HepG2 (cell line): ENCODE measurements around the gene TBRG1. TPM values are rescaled to one million over a fixed set of nuclear protein-coding genes. Genes with fewer than 3 reads are reported as not detected.

ENCODE experiments used
- ATAC-seq: fragments of 200-7000 bp; cut with Tn5 transposase; 3 replicates; pipeline ENCODE4 v1.9.1; 2020; ENCODE audit warnings: mild to moderate bottlenecking, moderate library complexity
- BruUV-seq: library from RNA; stranded (reverse); fragments of 400-500 nt; replicated peaks from 2 replicates; lab custom pipeline; 2021; lab: Mats Ljungman, UMichigan
- CTCF ChIA-PET: fragments of 300-600 bp; formaldehyde crosslinking; extraction: SDS; loops from one replicate; lab custom pipeline; 2021; ENCODE audit warnings: low total read pairs, inconsistent platforms, low intra/inter-chr PET ratio; lab: Yijun Ruan, JAX
- POLR2A ChIA-PET: fragments of 350-600 bp; sonication (Branson Sonifier 250); formaldehyde crosslinking; loops from one replicate; lab custom pipeline; 2020; ENCODE audit warnings: antibody characterized with exemption, inconsistent platforms; lab: Yijun Ruan, JAX
- DNase-seq: peaks from one replicate; pipeline ENCODE4 v3.0.0-alpha.2; 2015; ENCODE audit warnings: low spot score
- FAIRE-seq: peaks from 3 replicates; lab custom pipeline; 2011; peaks lifted over from hg19 to GRCh38; lab: Jason Lieb, UNC
- H2AFZ ChIP-seq: one replicate; pipeline ENCODE4 v1.6.1; 2011; ENCODE audit warnings: low read length, inconsistent platforms
- H3K27ac ChIP-seq: fragments of 300-600 bp; 3 replicates; pipeline ENCODE4 v1.8.0; 2011; ENCODE audit warnings: mixed run types, mild to moderate bottlenecking, mixed read lengths, low read length, inconsistent platforms; ENCODE audit not compliant: insufficient read depth; ENCODE audit errors: extremely low read length
- H3K27me3 ChIP-seq, 2 experiments: fragments of 200-600 bp in 1 of 2; 2 replicates in 1 of 2; 3 replicates in 1 of 2; pipeline versions ENCODE4 v1.6.0 to v1.8.0; 2011; ENCODE audit warnings: low read length in 2 of 2, mild to moderate bottlenecking in 2 of 2, moderate library complexity in 2 of 2, inconsistent platforms in 1 of 2; ENCODE audit not compliant: insufficient read depth in 2 of 2, control insufficient read depth in 1 of 2
- H3K36me3 ChIP-seq, 2 experiments: fragments of 200-600 bp in 1 of 2; replicated peaks in 1 of 2; 2 replicates in 1 of 2; 3 replicates in 1 of 2; pipeline versions ENCODE4 v1.5.1 to v1.8.0; 2011; ENCODE audit warnings: low read length in 2 of 2, inconsistent platforms in 1 of 2; ENCODE audit not compliant: insufficient read depth in 2 of 2, control insufficient read depth in 1 of 2
- H3K4me1 ChIP-seq: 2 replicates; pipeline ENCODE4 v1.5.1; 2012; ENCODE audit warnings: low read length, inconsistent platforms; ENCODE audit not compliant: insufficient read depth
- H3K4me2 ChIP-seq: 2 replicates; pipeline ENCODE4 v1.6.0; 2011; ENCODE audit warnings: low read depth, low read length, inconsistent platforms
- H3K4me3 ChIP-seq, 3 experiments: fragments of 200-600 bp in 1 of 3; sonication (generic), shearing (Covaris generic) in 1 of 3; replicated peaks in 1 of 3; 2 replicates each; pipeline ENCODE4 v1.5.1; 2011 to 2016; ENCODE audit warnings: low read length in 3 of 3, inconsistent platforms in 2 of 3, low read depth in 2 of 3, mild to moderate bottlenecking in 2 of 3, control low read depth in 1 of 3, mixed read lengths in 1 of 3; ENCODE audit not compliant: insufficient read depth in 1 of 3
- H3K79me2 ChIP-seq: one replicate; pipeline ENCODE4 v1.6.1; 2011; ENCODE audit warnings: low read length, inconsistent platforms; ENCODE audit not compliant: insufficient read depth
- H3K9ac ChIP-seq: 2 replicates; pipeline ENCODE4 v1.6.0; 2011; ENCODE audit warnings: mild to moderate bottlenecking, low read depth, low read length, inconsistent platforms; ENCODE audit not compliant: insufficient read depth
- H3K9me3 ChIP-seq: 2 replicates; pipeline ENCODE4 v1.5.1; 2012; ENCODE audit warnings: mild to moderate bottlenecking, low read length
- H4K20me1 ChIP-seq: 2 replicates; pipeline ENCODE4 v1.6.0; 2011; ENCODE audit warnings: inconsistent platforms, mild to moderate bottlenecking, low read length, moderate library complexity; ENCODE audit not compliant: insufficient read depth
- FOXJ3 ChIP-seq: sonication (generic); formaldehyde crosslinking; IDR thresholded peaks from 2 replicates; pipeline ENCODE4 v1.4.0; 2020; ENCODE audit warnings: missing genetic modification reagents, mild to moderate bottlenecking, borderline replicate concordance
- FOXK1 ChIP-seq: sonication (generic); formaldehyde crosslinking; IDR thresholded peaks from 2 replicates; pipeline ENCODE4 v1.4.0; 2020; ENCODE audit warnings: low read depth, missing genetic modification reagents, borderline replicate concordance
- NR2C2 ChIP-seq: sonication (generic); formaldehyde crosslinking; IDR thresholded peaks from 2 replicates; pipeline ENCODE4 v1.4.0; 2020; ENCODE audit warnings: missing genetic modification reagents, mild to moderate bottlenecking, moderate library complexity, borderline replicate concordance
- RXRA ChIP-seq: sonication (generic); formaldehyde crosslinking; IDR thresholded peaks from 2 replicates; pipeline ENCODE4 v1.5.1; 2020; ENCODE audit warnings: missing genetic modification reagents
- SAP130 ChIP-seq: IDR thresholded peaks from 2 replicates; pipeline ENCODE4 v1.6.1; 2016; ENCODE audit warnings: low read depth
- SSRP1 ChIP-seq: IDR thresholded peaks from 2 replicates; pipeline ENCODE4 v1.6.1; 2016; ENCODE audit warnings: control low read depth
- TAF15 ChIP-seq: fragments of 200-400 bp; formaldehyde crosslinking; IDR thresholded peaks from one replicate; pipeline ENCODE4 v1.6.1; 2018; ENCODE audit warnings: mild to moderate bottlenecking, low read depth, low read length; ENCODE audit not compliant: poor library complexity, severe bottlenecking
- ZKSCAN5 ChIP-seq: sonication (generic); formaldehyde crosslinking; IDR thresholded peaks from 2 replicates; pipeline ENCODE4 v1.5.1; 2020; ENCODE audit warnings: mild to moderate bottlenecking, missing genetic modification reagents
- ZMYM4 ChIP-seq: sonication (generic); formaldehyde crosslinking; IDR thresholded peaks from 2 replicates; pipeline ENCODE4 v1.8.1; 2023; ENCODE audit warnings: mild to moderate bottlenecking, missing genetic modification reagents
- ZNF205 ChIP-seq: IDR thresholded peaks from 2 replicates; pipeline ENCODE4 v1.6.1; 2018; ENCODE audit warnings: missing biosample characterization, missing genetic modification reagents
- WGBS: methylation state at CpG from one replicate; pipeline ENCODE4 v1.1.6; 2017; ENCODE audit warnings: low lambda C conversion rate; 5-methylcytosine and 5-hydroxymethylcytosine counted together
- in situ Hi-C: cut with HindIII; loops from 2 replicates; pipeline ENCODE4 v1.10.0; 2017; ENCODE audit warnings: low pct_unique_long_range_greater_than_20kb; ENCODE audit not compliant: extremely low pct_ligation_motif_present
- intact Hi-C: fragments of 100-400 bp; cut with micrococcal nuclease; formaldehyde crosslinking; loops from one replicate; pipeline ENCODE4 v1.10.0; 2022; ENCODE audit not compliant: unreplicated experiment
- polyA plus RNA-seq, 8 experiments: library from polyadenylated mRNA; depleted of rRNA in 3 of 8; stranded (reverse) in 7 of 8; unstranded in 1 of 8; fragments of >200 nt; fragmentation: Illumina TruSeq in 4 of 8; extraction: Trizol in 4 of 8; gene quantifications; 2 replicates each; pipeline versions ENCODE4 v1.2.1 to v1.2.3, GENCODE V29; 2011 to 2016; ENCODE audit warnings: low read depth in 4 of 8, missing spikeins in 1 of 8, mixed read lengths in 1 of 8; ENCODE audit not compliant: insufficient read depth in 1 of 8
- total RNA-seq, 5 experiments: library from RNA; depleted of rRNA; stranded (reverse); fragments of >200 nt; fragmentation: Illumina TruSeq; extraction: Trizol; gene quantifications; 2 replicates each; pipeline ENCODE4 v1.2.3, GENCODE V29; 2016; ENCODE audit warnings: low read depth in 1 of 5
- TF ChIP-seq, protein P1 (sequence below): sonication (generic); formaldehyde crosslinking; IDR thresholded peaks from 2 replicates; pipeline ENCODE4 v1.4.0; 2020; ENCODE audit warnings: mild to moderate bottlenecking, missing genetic modification reagents

Gene TBRG1
- total and polyA plus RNA-seq, 2 of the 13 experiments (the other 11 are each of a cell fraction or from before 2014, with no cell fraction given): 21.7 to 25.6 TPM

DNA sequence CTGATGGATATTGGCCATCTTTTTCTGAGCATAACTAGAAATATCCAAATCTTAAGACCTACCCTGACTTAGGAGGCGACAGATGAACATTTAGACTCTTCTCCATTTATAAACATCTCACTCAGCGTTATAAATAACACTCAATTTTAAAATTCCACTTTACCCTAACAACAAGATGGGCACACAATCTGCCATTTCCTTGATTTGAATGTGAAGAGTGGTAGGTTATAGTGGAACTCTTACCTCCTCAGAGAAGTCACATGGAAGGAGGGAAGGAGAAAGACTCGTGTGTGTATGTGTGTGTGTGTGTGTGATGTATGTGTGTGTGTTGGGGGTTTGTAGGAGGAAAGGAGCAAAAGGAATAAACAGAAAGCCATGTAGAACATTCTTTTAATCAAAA, 35.8 kb downstream of the TBRG1 start:
- no TSS peak for BruUV-seq
- intact Hi-C loops: no loop called here
- 89% methylated on average over 3 of the region's 3 CpGs for WGBS

More for the DNA sequence above, 35.8 kb downstream of the TBRG1 start:
- Histone ChIP-seq H3K4me2 (no peak overlapping the region), H3K4me3 (no peak overlapping the region), H3K27ac (no peak overlapping the region), H3K27me3 (no peaks in the 10 kb centered on the region), H3K4me1 (no peaks in the 10 kb centered on the region), H3K79me2 (no peaks in the 10 kb centered on the region), H3K36me3 (no peaks in the 10 kb centered on the region), H3K9ac (no peak overlapping the region), H2AFZ (no peak overlapping the region), H4K20me1 (no peaks in the 10 kb centered on the region), H3K9me3 (no peaks in the 10 kb centered on the region)
- POLR2A ChIA-PET: no interaction called here
- CTCF ChIA-PET: no interaction called here
- FAIRE-seq (no peak), DNase-seq (no peak), ATAC-seq (no peak)
- in situ Hi-C loops: no loop called here
- no peak for TF ChIP-seq SAP130 (CRISPR knock-in tag)
- TF ChIP-seq FOXK1: no peak
- TF ChIP-seq SSRP1: no peak
- TF ChIP-seq TAF15: no peak
- TF ChIP-seq, protein P1, sequence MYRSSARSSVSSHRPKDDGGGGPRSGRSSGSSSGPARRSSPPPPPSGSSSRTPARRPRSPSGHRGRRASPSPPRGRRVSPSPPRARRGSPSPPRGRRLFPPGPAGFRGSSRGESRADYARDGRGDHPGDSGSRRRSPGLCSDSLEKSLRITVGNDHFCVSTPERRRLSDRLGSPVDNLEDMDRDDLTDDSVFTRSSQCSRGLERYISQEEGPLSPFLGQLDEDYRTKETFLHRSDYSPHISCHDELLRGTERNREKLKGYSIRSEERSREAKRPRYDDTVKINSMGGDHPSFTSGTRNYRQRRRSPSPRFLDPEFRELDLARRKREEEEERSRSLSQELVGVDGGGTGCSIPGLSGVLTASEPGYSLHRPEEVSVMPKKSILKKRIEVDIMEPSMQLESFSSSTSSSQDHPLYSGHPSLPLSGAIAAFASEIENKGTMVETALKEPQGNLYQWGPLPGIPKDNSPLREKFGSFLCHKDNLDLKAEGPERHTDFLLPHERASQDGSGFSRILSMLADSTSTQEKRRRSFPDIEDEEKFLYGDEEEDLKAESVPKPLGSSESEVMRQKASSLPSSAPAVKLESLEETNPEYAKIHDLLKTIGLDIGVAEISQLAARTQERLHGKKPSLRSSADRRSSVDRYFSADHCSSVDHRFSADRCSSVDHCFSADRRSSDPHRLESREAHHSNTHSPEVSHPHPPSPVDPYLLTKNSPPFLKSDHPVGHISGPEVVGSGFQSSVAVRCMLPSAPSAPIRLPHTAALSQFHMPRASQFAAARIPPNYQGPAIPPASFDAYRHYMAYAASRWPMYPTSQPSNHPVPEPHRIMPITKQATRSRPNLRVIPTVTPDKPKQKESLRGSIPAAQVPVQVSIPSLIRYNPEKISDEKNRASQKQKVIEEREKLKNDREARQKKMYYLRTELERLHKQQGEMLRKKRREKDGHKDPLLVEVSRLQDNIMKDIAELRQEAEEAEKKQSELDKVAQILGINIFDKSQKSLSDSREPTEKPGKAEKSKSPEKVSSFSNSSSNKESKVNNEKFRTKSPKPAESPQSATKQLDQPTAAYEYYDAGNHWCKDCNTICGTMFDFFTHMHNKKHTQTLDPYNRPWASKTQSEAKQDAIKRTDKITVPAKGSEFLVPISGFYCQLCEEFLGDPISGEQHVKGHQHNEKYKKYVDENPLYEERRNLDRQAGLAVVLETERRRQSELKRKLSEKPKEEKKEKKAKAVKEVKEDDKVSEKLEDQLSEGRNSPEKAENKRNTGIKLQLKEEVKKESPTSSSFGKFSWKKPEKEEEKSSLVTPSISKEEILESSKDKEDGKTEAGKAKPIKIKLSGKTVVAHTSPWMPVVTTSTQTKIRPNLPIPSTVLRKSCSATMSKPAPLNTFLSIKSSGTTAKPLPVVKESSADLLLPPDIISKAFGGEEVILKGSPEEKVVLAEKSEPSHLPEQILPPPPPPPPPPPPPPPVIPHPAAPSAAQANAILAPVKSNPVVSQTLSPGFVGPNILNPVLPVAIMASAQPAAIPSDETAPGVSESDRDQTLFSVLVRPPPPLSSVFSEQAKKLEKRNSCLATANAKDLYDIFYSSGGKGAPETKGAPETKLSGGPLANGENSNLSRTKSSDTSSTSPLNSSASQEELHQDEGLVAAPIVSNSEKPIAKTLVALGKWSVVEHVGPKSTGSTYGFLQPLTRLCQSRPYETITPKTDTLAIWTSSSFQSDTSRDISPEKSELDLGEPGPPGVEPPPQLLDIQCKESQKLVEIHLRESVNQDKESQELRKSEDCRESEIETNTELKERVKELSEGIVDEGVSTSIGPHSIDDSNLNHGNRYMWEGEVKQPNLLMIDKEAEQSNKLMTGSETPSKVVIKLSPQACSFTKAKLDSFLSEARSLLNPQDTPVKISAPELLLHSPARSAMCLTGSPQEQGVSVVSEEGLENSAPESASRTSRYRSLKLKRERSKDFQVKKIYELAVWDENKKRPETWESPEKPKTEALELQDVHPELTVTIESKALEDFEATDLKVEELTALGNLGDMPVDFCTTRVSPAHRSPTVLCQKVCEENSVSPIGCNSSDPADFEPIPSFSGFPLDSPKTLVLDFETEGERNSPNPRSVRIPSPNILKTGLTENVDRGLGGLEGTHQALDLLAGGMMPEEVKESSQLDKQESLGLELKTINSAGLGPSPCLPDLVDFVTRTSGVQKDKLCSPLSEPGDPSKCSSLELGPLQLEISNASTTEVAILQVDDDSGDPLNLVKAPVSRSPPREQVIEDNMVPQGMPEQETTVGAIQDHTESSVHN: no peak
- no peak for TF ChIP-seq NR2C2
- no peak for TF ChIP-seq ZMYM4 (CRISPR knock-in tag)
- TF ChIP-seq ZNF205 (CRISPR knock-in tag): no peak
- TF ChIP-seq FOXJ3: no peak
- no peak for TF ChIP-seq RXRA (CRISPR knock-in tag)
- no peak for TF ChIP-seq ZKSCAN5 (CRISPR knock-in tag)
